GM18499 (cell line): Measurements from ENCODE around the gene ZNF787.

Source experiments
- ATAC-seq: cut with Tn5 transposase; IDR thresholded peaks from one replicate; pipeline ENCODE4 v1.9.1; 2021; ENCODE audit warnings: moderate number of reproducible peaks; ENCODE audit not compliant: insufficient read depth, unreplicated experiment

The ZNF787 gene

GRCh38 chr19:56123266-56123891, 2.3 kb upstream of the ZNF787 start:
- ATAC-seq: no peak

- no peak for ATAC-seq
These were observed 520 bp downstream of the ZNF787 start for GRCh38 chr19:56120371-56121179.

- no peak for ATAC-seq
These were observed 1.1 kb downstream of the ZNF787 start for GRCh38 chr19:56120002-56120370.

GRCh38 chr19:56119582-56119978, 1.5 kb downstream of the ZNF787 start:
- no peak for ATAC-seq

DNA sequence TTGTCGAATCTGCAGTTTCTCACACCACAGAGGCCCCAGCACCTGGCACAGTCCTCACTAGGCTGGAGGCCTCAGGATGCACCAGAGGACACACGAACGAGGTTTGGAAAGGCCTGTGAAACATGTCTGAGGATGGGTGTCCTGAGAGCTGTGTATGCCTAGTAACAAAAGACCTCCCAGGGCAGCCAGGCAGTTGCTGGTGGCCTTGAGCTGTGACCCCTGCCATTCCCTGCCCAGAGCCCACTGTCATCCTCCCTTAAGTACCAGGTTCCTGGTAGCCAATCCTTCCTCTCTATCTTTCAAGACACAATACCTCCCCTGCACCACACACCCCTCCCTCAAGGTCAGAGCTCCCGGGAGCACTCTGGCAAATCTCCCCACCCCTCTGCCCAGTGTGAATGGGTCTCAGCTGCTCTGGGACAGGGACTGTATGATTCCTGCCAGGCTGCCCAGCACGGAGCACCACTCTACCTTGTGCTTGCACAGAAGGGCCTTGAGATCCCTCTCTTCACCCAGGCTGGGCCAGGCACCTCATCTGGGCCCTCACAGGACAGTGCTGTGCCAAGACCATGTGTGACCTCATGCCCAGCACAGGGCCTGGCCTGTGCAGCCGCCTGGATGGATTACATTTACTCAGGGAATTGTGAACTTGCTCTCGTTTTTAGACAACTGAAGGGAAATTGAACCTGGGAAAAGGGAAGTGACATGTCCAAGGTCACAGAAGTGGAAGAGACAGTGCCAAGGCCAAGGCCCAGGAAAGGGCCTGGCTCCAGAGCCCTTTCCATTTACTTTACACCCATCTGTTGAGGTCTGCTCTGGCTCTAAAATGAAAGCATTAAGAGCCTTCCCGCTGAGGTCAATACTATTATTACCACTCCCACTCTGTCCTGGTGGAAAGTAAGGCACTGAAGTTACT, 2.2 kb downstream of the ZNF787 start:
- ATAC-seq: no peak

DNA sequence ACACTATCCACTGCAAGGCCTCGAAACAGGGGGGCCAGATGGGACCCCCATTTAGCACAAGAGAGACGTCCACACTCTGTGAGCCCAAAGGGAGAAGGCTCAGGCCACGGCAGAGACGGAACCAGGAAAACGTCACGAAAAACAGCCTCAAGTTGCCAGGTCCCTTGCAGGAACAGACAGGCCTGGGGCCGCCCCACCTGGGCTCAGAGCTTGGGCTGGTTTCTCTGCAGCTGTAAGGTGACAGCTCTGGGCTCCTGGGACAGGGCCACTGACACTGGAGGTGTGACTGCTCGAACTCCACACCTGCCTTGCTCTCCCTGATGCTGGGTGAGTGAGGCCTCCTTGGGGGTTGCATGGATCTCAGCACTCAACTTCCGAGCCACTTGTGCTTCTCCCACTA, 3.2 kb downstream of the ZNF787 start:
- ATAC-seq: no peak

DNA sequence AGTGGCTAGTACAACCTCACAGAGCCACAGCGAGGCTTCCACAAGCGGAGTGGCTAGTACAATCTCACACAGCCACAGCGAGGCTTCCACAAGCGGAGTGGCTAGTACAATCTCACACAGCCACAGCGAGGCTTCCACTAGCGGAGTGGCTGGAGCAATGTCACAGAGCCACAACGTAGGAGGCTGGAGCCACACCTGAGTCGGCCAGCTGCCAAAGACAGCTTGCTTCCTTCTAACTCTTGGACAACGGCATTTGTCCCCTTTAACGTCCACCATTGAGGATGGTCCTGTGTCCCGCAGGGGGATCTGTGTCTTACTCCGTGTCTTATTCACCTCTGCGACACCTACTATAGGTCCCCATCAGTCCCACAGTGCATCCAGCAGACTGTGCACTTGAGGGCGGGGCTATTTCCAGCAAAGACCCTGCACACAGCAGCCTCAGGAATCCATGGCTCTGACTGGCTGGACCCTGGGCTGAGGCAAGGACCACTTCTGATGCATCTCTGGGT, 3.7 kb downstream of the ZNF787 start:
- ATAC-seq: no peak

DNA sequence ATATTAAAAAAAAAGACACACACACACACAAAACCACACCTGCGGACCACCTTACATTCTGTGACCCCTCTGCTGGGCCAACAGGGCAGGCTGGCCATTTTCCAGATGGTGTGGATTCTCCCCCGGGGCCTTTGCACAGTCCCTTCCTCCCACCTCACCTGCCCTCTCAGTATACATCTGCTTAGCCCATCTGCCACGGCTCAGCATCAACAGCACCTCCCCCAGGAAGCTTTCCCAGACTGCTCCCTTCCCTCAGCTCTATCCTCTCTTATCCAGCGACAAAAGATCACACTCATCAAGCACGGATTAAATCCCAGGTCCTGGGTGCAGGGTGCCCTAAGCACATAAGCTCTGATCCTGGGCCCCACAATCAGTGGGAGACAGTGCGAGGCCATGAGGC, 4.5 kb downstream of the ZNF787 start:
- ATAC-seq: no peak

DNA sequence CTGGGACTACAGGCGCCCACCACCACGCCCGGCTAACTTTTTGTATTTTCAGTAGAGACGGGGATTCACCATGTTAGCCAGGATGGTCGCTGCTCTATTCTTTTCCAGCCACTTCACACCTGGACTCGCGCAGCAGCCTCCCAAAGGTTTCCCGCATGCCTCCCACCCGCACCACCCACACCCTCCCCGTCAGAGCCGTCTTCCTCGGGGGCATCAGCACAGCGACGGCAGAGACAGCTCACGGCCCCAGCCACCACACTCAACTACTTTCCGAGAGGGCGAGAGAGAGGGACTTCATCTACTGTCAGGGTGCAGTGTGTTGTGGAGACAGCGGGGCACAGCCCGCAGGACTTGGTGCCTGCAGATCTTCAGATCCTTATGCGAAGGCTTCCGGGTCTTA, 5.6 kb downstream of the ZNF787 start:
- ATAC-seq: no peak

GRCh38 chr19:56114778-56115110, 6.4 kb downstream of the ZNF787 start:
- ATAC-seq: no peak

- ATAC-seq: no peak
These were observed 6.9 kb downstream of the ZNF787 start for GRCh38 chr19:56114051-56114777.

GRCh38 chr19:56113074-56113632, 7.9 kb downstream of the ZNF787 start:
- ATAC-seq: no peak

DNA sequence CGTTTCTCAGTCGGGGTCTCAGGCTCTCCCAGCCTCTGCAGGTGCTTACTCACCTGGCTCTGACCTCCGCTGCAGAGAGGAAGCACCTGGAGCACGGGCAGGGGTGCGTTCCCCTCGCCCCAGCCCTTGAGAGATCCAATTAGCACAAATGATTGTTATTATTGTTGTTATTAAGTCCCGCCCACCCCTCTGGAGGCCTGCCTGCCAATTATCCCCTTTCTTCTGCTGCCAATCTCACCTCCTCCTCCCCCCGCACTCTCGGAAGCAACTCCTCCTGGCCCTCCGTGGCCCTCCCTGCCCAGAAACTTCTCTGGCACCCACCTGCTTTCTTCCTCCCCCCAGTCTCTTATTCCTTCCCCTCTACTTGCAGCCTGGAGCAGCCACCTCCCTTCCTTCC, 8.8 kb downstream of the ZNF787 start:
- ATAC-seq: no peak

DNA sequence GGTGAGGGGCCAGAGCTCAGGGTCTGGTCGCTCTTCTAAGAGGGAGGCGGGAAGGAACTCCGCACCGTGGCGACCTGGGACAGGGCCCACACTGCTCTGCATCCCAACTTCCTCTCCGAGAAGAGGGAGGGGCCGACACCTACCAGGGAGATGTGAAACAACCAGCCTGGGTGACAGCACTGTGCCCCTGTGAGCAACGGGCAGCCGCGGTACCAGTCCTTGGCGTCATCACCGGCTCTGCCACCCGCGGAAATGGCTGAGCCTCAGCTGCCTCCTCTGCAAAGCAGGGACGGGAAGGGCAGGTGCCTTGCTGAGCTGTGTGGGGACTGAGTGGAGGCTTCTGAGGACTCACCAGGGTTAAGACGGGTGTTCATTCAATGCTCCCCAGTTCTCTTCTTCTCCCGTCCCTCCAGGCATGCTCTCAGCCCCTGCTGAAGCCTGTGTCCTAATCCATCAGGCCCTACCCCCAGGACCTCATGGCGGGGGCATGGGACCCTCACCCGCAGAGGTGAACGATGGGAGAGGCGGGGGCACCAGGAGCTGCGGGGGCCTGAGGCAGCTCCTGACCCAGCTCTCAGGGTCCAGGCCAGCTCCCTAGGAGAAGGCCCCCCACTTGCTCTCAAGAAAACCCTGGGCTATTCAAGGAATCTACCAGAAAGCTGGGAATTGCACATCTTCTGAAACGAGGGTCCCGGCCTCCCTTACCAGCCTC, 9.3 kb downstream of the ZNF787 start:
- no peak for ATAC-seq

DNA sequence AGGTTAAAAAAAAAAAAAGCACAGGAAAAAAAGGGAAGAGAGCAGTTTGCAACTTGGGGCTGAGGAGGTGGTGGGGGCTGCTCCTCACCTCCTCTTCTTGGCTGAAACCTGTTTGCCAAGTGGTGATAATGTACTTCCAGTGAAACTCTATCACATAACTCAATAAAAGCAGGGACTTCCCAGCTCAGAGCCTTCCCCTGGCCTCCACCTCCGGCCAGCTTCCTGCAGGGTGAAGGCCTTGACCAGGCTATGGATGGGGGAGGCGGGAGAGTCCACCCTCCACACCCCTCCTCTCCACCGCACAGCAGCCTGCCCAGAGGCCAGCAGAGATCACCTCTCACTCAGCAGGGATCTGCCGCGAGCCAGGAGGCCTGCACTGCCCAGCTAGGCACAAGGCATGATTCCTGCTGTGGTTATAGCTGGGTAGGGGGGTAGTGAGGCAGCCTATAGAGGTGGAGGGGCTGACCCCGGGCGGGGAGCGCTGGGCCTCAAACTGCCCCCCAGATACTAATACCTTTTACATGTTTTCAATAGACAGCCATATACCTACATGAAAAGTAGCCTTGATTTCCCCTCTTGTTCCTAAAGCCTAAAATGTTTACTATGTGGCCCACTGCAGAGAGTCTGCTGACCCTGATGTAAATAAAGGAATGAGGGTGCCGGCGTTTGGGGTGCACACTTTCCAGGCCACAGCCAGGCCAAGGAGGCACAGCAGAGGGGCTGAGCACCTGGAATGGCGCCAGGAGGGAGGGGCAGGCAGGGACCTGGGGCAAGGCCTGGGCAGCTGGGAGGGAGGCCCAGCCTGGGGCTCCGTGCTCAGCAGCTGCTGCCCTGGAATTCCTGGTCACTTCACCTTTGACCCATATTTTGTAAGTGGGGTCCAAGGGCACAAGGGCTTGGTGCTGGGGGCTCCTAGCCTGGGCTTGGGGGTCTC, 10.3 kb downstream of the ZNF787 start:
- no peak for ATAC-seq

GRCh38 chr19:56109226-56109625, 11.9 kb downstream of the ZNF787 start:
- no peak for ATAC-seq

DNA sequence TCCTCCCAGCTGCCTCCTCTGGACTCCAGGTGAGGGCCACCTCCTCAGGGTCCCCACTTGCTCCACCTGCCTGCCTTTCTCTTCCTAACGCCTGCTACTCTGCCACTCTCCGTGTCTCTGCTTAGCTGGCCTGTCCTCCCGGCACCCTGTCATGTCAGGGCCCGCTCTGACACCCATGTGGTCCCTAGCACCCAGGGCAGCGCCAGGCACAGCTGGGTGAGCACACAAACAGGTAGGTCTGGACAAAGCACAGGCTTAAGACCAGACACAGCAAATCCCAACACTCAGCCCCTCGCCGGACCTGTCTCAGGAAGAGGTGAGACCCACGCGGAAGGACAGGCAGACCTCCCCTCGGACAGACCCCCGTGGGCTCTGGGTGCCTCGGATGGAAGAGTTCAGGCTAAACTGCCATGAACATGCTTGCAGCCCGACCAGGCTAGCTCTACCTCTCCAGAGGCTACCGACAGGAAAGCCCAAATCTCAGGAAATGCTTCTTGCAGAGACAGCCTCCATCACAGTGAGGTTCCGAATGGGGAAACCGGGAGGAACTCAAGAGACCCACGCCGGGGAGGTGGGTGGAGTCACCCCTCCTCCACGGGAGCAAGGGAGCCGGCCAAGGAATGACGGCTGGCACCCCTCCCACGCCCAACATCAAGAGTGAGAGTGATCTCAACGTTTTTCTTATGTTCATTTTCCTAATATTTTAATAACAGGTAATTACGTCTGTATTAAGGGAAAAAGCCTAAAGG, 12.5 kb downstream of the ZNF787 start:
- no peak for ATAC-seq
